SK-N-MC (cell line): Measurements from ENCODE around the gene SLC22A17.

Experiments used
- FOXP2 ChIP-seq: optimal IDR thresholded peaks from 2 replicates; pipeline ENCODE3; 2011; ENCODE audit warnings: mild to moderate bottlenecking, moderate library complexity; ENCODE audit not compliant: insufficient read depth; ENCODE audit errors: extremely low read length, control extremely low read depth
- POLR2AphosphoS5 ChIP-seq: IDR thresholded peaks from 2 replicates; pipeline ENCODE4 v1.6.1; 2012; ENCODE audit warnings: mild to moderate bottlenecking, low read depth, low read length, borderline replicate concordance

- TF ChIP-seq FOXP2 (no peak), POLR2AphosphoS5 (no peak)
These were observed 794 bp downstream of the SLC22A17 start for GRCh38 chr14:23351681-23352505.
